ENCODE data around the gene GTPBP6. TPM values are rescaled to one million over a fixed set of nuclear protein-coding genes. Genes with fewer than 3 reads are reported as not detected.

Gene GTPBP6
- total RNA-seq, 4 donors from 2014 or later, result 25.7 to 35.3 (median 34.0) TPM

DNA sequence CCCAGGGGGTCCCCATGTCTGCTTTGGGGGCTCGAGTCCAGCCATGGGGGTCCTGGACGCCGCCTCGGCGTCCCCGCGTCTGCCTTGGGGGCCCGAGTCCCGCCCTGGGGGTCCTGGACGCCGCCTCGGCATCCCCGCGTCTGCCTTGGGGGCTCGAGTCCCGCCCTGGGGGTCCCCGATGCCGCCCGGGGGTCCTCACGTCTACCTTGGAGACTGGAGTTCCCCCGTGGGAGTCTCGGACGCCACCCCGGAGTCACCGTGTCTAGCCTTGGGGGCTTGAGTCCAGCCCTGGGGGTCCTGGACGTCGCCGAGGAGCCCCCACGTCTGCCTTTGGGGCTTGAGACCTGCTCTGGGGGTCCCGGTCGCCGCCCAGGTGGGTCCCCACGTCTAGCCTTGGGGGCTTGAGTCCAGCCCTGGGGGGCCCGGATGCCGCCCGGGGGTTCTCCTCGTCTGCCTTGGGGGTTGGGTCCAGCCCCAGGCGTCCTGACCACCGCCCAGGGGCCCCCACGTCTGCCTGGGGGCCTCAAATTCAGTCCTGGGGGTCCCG is 1.1 kb upstream of the GTPBP6 start:
- DNase-seq (ENCODE audit: low spot score) (no peak), ATAC-seq (ENCODE audit: low FRiP score) (no peak)
- TF ChIP-seq, protein P1, sequence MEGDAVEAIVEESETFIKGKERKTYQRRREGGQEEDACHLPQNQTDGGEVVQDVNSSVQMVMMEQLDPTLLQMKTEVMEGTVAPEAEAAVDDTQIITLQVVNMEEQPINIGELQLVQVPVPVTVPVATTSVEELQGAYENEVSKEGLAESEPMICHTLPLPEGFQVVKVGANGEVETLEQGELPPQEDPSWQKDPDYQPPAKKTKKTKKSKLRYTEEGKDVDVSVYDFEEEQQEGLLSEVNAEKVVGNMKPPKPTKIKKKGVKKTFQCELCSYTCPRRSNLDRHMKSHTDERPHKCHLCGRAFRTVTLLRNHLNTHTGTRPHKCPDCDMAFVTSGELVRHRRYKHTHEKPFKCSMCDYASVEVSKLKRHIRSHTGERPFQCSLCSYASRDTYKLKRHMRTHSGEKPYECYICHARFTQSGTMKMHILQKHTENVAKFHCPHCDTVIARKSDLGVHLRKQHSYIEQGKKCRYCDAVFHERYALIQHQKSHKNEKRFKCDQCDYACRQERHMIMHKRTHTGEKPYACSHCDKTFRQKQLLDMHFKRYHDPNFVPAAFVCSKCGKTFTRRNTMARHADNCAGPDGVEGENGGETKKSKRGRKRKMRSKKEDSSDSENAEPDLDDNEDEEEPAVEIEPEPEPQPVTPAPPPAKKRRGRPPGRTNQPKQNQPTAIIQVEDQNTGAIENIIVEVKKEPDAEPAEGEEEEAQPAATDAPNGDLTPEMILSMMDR (IDR thresholded peaks at IDR 0.05), result no peak

DNA sequence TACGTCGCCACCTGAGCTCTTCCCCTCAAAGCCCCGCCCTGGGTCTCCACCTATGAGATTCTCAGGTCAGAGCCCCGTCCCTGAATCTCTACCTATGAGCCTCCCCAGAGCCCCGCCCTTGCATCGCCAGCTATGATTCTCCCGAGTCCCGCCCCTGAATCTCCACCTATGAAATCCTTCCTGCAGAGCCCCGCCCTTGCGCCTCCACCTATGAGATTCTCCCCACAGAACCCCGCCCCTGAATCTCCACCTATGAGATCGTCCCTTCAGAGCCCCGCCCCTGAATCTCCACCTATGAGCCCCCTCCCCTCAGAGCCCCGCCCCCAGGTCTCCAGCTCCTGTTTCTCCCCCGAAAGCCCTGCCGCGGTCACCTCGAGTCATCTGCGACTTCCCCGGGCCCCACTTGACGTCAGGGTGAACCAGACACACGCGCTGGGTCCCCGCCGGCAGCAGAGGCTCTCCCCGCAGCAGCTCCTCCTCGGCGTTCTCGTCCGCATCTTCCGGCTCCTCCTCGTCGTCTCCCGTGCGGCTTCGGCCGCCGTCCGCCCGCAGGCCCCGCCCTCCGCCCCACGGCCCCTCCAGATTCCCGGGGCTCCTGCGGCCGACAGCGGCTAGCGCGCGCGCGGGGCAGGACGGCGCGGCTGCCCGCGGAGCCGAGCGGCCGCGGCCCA is 393 bp downstream of the GTPBP6 start:
- DNase-seq (ENCODE audit: low spot score) (peak; percentile 96), ATAC-seq (ENCODE audit: low FRiP score) (peak; percentile 93)
- TF ChIP-seq, protein P1 (IDR thresholded peaks at IDR 0.05), result no peak

DNA sequence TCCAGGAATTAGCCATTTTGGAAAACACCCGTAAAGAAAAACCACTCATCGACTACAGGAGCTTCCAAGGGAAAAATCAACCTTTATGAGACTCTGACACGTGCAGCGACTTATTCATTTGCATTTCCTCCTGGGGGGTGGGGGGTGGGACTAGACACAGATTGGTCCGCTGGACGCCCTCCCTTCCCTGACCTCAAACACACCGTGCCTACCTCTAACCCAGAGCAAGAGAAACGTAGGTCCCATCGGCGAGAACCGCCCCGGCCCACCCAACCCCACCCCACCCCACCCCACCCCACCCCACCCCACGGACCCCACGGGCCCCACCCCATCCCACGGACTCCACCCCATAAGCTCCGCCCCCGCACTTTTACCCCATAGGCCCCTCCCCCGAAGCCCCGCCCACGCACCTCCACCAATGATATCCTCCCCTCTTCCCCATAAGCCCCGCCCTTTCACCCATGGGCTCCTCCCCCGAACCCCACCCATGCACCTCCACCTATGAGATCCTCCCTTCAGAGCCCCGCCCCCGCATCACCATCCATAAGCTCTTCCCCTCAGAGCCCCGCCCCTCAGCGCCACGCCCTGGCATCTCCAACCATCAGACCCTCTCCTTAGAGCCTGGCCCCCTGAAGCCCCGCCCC is 1.1 kb downstream of the GTPBP6 start:
- DNase-seq (ENCODE audit: low spot score), result peak; percentile 54
- peak; percentile 0 for ATAC-seq (ENCODE audit: low FRiP score)
- TF ChIP-seq, protein P1 (IDR thresholded peaks at IDR 0.05), result no peak

DNA sequence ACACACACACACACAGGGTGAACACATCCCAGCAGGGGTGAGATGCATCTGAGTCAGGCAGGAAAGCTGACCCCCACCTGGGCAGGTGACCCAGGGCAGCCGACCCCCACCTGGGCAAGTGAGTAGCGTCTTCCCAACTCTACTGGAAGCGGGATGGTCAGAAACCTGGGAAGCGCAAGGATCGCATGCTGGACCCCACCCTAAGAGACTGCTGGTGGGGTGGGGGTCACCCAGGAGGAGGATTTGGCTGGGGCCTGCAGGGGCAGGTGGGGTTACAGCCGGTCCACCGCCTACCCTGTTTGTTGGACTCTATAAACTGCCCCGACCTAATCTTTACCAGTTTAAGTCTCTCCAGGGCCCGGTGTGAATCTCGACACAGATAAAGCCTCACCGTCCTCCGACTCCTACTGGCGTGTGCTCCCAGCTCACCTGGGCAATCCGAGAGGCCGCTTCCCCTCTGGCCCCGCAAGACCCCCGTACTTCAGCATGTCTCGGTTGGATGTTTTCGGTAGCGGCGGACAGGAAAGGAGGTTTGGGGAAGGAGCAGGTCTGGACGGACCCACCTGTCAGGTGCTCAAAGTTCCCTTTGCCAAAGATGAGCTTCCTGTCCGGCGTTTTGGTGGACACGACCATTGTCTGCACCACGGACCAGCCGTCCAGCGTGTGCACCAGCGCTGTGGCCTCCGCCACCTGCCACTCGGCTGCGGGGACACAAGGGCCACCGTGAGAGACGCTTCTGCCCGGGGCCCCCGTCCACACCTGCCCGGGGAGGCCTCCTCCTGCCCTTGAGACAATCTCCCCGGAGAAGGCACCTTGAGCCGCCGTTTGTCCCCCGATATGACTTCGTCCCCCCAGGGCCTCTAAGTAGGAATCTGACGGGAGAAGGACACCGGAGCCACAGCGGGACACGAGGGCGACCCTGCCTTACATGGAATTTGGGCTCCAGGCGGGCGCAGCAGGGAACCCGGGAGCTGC is 2.0 kb downstream of the GTPBP6 start:
- DNase-seq (ENCODE audit: low spot score) (no peak), ATAC-seq (ENCODE audit: low FRiP score) (no peak)
- TF ChIP-seq, protein P1 (IDR thresholded peaks at IDR 0.05), result no peak

DNA sequence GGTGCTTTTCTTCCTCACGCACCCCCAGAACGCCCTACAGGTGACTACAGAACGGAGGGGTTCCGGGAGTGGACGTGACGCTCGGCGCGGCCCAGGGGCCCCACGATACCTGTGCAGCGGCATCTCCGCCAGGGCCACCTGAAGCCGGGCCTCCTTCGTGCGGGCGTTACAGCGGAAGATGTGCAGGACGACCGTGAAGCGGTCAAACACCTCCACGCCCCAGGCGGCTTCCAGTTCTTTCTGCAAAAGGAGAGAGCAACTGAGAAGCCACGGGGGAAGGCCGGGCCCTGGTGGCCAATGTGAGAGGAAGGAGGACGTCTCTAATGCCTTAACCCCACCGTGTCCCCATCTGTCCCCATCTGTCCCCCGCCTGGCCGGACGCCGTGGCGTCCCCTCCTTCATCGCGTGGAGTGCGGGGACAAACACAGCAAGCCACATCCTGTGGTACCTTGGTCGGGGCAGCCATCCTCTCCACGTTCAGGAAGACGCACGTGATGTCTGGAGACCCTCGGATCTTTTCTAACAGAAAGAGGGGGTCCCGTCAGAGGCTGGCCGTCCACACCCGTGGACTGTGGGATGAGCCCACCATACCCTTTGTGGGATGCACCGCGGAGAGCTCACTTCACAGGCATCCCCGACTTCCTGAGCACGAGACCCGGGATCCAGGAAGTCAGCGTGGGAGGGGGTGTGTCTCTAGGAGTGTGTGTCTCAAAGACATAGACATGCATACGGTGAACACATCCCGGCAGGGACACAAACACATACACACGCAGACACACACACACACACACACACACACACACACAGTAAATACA is 3.6 kb downstream of the GTPBP6 start:
- DNase-seq (ENCODE audit: low spot score), result no peak
- ATAC-seq (ENCODE audit: low FRiP score), result no peak
- TF ChIP-seq, protein P1 (IDR thresholded peaks at IDR 0.05), result no peak

DNA sequence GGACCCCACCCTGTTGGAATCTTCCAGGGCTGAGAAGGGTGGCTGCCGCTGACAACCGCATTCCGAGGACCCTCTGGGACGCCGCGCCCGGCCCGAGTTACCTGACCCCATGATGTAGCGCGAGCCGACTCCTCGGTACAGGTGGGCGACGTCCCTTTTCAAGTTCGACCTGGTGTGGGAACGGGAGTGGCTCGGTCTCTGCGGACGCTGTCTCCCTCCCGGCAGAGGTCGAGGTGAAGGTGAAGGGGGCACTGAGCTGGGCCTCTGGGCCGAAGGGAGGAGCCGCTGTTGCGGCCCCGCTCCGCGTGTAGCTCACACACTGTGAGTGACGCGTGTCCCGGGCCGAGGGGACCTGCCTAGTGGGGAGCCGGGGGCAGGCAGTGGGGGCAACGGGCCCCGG is 4.5 kb downstream of the GTPBP6 start:
- no peak for DNase-seq (ENCODE audit: low spot score)
- no peak for ATAC-seq (ENCODE audit: low FRiP score)
- TF ChIP-seq, protein P1 (IDR thresholded peaks at IDR 0.05), result no peak

All from omental fat pad (tissue), 4 donors.